KMS-11 (cell line): ENCODE measurements around the gene UCN2.
"Not testable (repeated sequence)": the region's sequence is repeated elsewhere in the genome, so short reads cannot be mapped to it uniquely, and the experiment has no call there.

Experiments used
- H2AFZ ChIP-seq: fragments of 200-600 bp; sonication (generic); 2 replicates; pipeline ENCODE4 v1.6.1; 2016; ENCODE audit warnings: antibody characterized with exemption, mixed run types, low read depth
- H3K27ac ChIP-seq: fragments of 200-600 bp; sonication (generic); 2 replicates; pipeline ENCODE4 v1.6.1; 2016; ENCODE audit warnings: mild to moderate bottlenecking, mixed run types
- H3K27me3 ChIP-seq: fragments of 200-600 bp; sonication (generic); 2 replicates; pipeline ENCODE4 v1.6.1; 2017; ENCODE audit warnings: mild to moderate bottlenecking, low read depth, mixed run types, moderate library complexity; ENCODE audit not compliant: insufficient read depth
- H3K36me3 ChIP-seq: fragments of 200-600 bp; sonication (generic); 2 replicates; pipeline ENCODE4 v1.6.1; 2017; ENCODE audit warnings: mild to moderate bottlenecking, mixed run types; ENCODE audit not compliant: insufficient read depth
- H3K4me1 ChIP-seq: fragments of 200-600 bp; sonication (generic); 2 replicates; pipeline ENCODE4 v1.6.1; 2016; ENCODE audit warnings: mild to moderate bottlenecking, low read depth, mixed run types; ENCODE audit not compliant: poor library complexity, severe bottlenecking
- H3K4me2 ChIP-seq: fragments of 200-600 bp; sonication (generic); 2 replicates; pipeline ENCODE4 v1.7.0; 2016; ENCODE audit warnings: mild to moderate bottlenecking, mixed run types
- H3K4me3 ChIP-seq: fragments of 200-600 bp; sonication (generic); IDR thresholded peaks from 2 replicates; pipeline ENCODE4 v1.6.1; 2017; ENCODE audit warnings: low read depth, low read length, mixed read lengths; ENCODE audit not compliant: insufficient read depth
- H3K79me2 ChIP-seq: fragments of 200-600 bp; sonication (generic); 2 replicates; pipeline ENCODE4 v1.6.1; 2016; ENCODE audit warnings: low read depth, mixed run types; ENCODE audit not compliant: insufficient read depth
- H3K9ac ChIP-seq: fragments of 200-600 bp; sonication (generic); 2 replicates; pipeline ENCODE4 v1.6.1; 2016; ENCODE audit warnings: mild to moderate bottlenecking, mixed run types
- H4K20me1 ChIP-seq: fragments of 200-600 bp; sonication (generic); 2 replicates; pipeline ENCODE4 v1.6.1; 2016; ENCODE audit warnings: mild to moderate bottlenecking, mixed run types; ENCODE audit not compliant: insufficient read depth
- TF ChIP-seq, protein P1 (sequence below): fragments of 200-600 bp; sonication (generic); conservative IDR thresholded peaks from 2 replicates; pipeline ENCODE4 v1.6.1; 2017; ENCODE audit warnings: low read depth, mild to moderate bottlenecking, antibody characterized with exemption, low read length, moderate library complexity, mixed read lengths

Gene UCN2

GRCh38 chr3:48532271-48532976, 31.2 kb downstream of the UCN2 start:
- Histone ChIP-seq H3K4me2 (no peak overlapping the region), H4K20me1 (no peaks in the 10 kb centered on the region), H2AFZ (no peak overlapping the region), H3K27ac (no peak overlapping the region), H3K4me1 (no peaks in the 10 kb centered on the region), H3K36me3 (no peaks in the 10 kb centered on the region), H3K27me3 (no peaks in the 10 kb centered on the region), H3K79me2 (no peaks in the 10 kb centered on the region), H3K4me3 (no peak overlapping the region), H3K9ac (no peak overlapping the region)
- TF ChIP-seq, protein P1, sequence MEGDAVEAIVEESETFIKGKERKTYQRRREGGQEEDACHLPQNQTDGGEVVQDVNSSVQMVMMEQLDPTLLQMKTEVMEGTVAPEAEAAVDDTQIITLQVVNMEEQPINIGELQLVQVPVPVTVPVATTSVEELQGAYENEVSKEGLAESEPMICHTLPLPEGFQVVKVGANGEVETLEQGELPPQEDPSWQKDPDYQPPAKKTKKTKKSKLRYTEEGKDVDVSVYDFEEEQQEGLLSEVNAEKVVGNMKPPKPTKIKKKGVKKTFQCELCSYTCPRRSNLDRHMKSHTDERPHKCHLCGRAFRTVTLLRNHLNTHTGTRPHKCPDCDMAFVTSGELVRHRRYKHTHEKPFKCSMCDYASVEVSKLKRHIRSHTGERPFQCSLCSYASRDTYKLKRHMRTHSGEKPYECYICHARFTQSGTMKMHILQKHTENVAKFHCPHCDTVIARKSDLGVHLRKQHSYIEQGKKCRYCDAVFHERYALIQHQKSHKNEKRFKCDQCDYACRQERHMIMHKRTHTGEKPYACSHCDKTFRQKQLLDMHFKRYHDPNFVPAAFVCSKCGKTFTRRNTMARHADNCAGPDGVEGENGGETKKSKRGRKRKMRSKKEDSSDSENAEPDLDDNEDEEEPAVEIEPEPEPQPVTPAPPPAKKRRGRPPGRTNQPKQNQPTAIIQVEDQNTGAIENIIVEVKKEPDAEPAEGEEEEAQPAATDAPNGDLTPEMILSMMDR: no peak

GRCh38 chr3:48530701-48531100, 32.9 kb downstream of the UCN2 start:
- H3K27me3 ChIP-seq, H3K4me3 ChIP-seq, H3K36me3 ChIP-seq, H4K20me1 ChIP-seq, H3K9ac ChIP-seq, H3K4me1 ChIP-seq, H2AFZ ChIP-seq, H3K27ac ChIP-seq, H3K4me2 ChIP-seq, H3K79me2 ChIP-seq: not testable (repeated sequence)

DNA sequence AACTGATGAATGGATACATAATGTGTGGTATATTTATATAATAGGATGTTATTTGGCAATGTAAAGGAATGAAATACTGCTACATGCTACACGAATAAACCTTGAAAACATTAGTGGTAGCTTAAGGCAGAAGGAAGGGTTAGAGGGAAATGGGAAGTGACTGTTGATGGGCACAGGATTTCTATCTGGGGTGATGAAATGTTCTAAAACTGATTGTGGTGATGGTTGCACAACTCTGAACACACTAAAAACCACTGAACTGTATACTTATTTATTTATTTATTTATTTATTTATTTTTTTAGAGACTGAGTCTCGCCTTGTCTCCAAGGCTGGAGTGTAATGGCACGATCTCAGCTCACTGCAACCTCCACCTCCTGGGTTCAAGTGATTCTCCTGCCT, 34.8 kb downstream of the UCN2 start:
- no peak overlapping the region for H3K27ac ChIP-seq
- no peaks in the 10 kb centered on the region for H4K20me1 ChIP-seq
- TF ChIP-seq, protein P1: no peak
- H3K4me1 ChIP-seq: no peaks in the 10 kb centered on the region
- H3K9ac ChIP-seq: no peak overlapping the region
- H3K79me2 ChIP-seq: no peaks in the 10 kb centered on the region
- H3K4me3 ChIP-seq: no peak overlapping the region
- H3K36me3 ChIP-seq: no peaks in the 10 kb centered on the region
- H2AFZ ChIP-seq: no peak overlapping the region
- no peak overlapping the region for H3K4me2 ChIP-seq
- no peaks in the 10 kb centered on the region for H3K27me3 ChIP-seq

- no peaks in the 10 kb centered on the region for H3K4me1 ChIP-seq
- H3K36me3 ChIP-seq: no peaks in the 10 kb centered on the region
- no peak overlapping the region for H3K4me3 ChIP-seq
- H2AFZ ChIP-seq: no peak overlapping the region
- TF ChIP-seq, protein P1: no peak
- H4K20me1 ChIP-seq: no peaks in the 10 kb centered on the region
- H3K9ac ChIP-seq: no peak overlapping the region
- H3K4me2 ChIP-seq: no peak overlapping the region
- no peaks in the 10 kb centered on the region for H3K79me2 ChIP-seq
- H3K27ac ChIP-seq: no peak overlapping the region
- H3K27me3 ChIP-seq: no peaks in the 10 kb centered on the region
Measured at GRCh38 chr3:48528048-48528447, 35.5 kb downstream of the UCN2 start.

DNA sequence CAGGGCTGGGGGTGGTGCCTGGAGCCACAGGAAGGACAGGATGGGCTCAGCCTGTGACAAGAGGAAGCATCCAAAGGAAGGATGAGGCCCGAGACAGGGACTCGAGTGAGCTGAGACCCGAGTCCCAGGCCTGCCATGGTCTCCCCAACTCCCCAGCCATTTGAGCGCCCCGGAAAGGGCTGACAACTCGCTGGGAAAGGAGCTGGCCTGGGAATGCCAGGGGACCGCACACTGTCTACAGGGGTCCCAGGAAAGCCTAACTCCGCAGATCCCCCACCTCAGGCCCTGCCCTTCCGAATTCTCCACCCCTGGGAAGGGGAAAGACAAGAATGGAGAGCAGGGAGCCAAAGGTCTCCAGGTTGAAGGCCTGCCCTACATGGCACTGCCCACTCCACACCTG, 38.6 kb downstream of the UCN2 start:
- H3K4me3 ChIP-seq: no peak overlapping the region

More for the DNA sequence above, 38.6 kb downstream of the UCN2 start:
- Histone ChIP-seq H2AFZ (no peak overlapping the region), H3K9ac (no peak overlapping the region), H3K4me2 (no peak overlapping the region), H3K36me3 (no peaks in the 10 kb centered on the region), H3K79me2 (no peaks in the 10 kb centered on the region), H3K27me3 (no peaks in the 10 kb centered on the region), H4K20me1 (no peaks in the 10 kb centered on the region), H3K27ac (no peak overlapping the region), H3K4me1 (no peaks in the 10 kb centered on the region)
- TF ChIP-seq, protein P1: no peak
